Mononuclear cell (primary cell): Measurements from ENCODE around the gene DNASE2. TPM values are rescaled to one million over a fixed set of nuclear protein-coding genes. Genes with fewer than 3 reads are reported as not detected.
"Not testable (repeated sequence)": the region's sequence is repeated elsewhere in the genome, so short reads cannot be mapped to it uniquely, and the experiment has no call there.

ENCODE experiments used
- H3K27me3 ChIP-seq: 2 replicates; pipeline ENCODE4 v1.6.0; 2011; ENCODE audit warnings: low read length, control low read depth; ENCODE audit not compliant: insufficient read depth
- H3K4me1 ChIP-seq: 2 replicates; pipeline ENCODE4 v1.5.1; 2011; ENCODE audit warnings: mild to moderate bottlenecking, low read length, control low read depth; ENCODE audit not compliant: insufficient read depth
- H3K4me3 ChIP-seq: 2 replicates; pipeline ENCODE4 v1.5.1; 2011; ENCODE audit warnings: mild to moderate bottlenecking, low read length, moderate library complexity
- H3K9me3 ChIP-seq: 2 replicates; pipeline ENCODE4 v1.5.1; 2011; ENCODE audit warnings: low read depth, mild to moderate bottlenecking, control low read depth, low read length
- total RNA-seq: library from RNA; depleted of rRNA; stranded (reverse); fragments of >200 nt; gene quantifications from one replicate; pipeline ENCODE4 v1.2.3, GENCODE V29; 2012

The DNASE2 gene
- total RNA-seq, 1 donor, result 17.2 TPM

- Histone ChIP-seq H3K27me3 (no peaks in the 10 kb centered on the region), H3K9me3 (no peaks in the 10 kb centered on the region), H3K4me3 (no peak overlapping the region), H3K4me1 (no peaks in the 10 kb centered on the region)
Measured at GRCh38 chr19:12856653-12857052, 24.6 kb downstream of the DNASE2 start.

GRCh38 chr19:12847159-12848139 lies 33.8 kb downstream of the DNASE2 start:
- Histone ChIP-seq H3K4me3 (no peak overlapping the region), H3K27me3 (peaks cover 16% of the 10 kb centered on the region), H3K4me1 (peaks cover 10% of the 10 kb centered on the region)

GRCh38 chr19:12846613-12847012 lies 34.6 kb downstream of the DNASE2 start:
- peaks cover 22% of the 10 kb centered on the region for H3K27me3 ChIP-seq
- H3K9me3 ChIP-seq, H3K4me1 ChIP-seq: not testable (repeated sequence)

More at GRCh38 chr19:12847159-12848139, 33.8 kb downstream of the DNASE2 start:
- no peaks in the 10 kb centered on the region for H3K9me3 ChIP-seq

GRCh38 chr19:12843999-12844732 lies 37.1 kb downstream of the DNASE2 start:
- H3K27me3 ChIP-seq, result peaks cover 47% of the 10 kb centered on the region

More at GRCh38 chr19:12846613-12847012, 34.6 kb downstream of the DNASE2 start:
- H3K4me3 ChIP-seq, result not testable (repeated sequence)

GRCh38 chr19:12843328-12843727 lies 37.9 kb downstream of the DNASE2 start:
- H3K27me3 ChIP-seq, result peaks cover 51% of the 10 kb centered on the region
- no peaks in the 10 kb centered on the region for H3K9me3 ChIP-seq
- H3K4me3 ChIP-seq, result no peak overlapping the region
- peaks cover 25% of the 10 kb centered on the region for H3K4me1 ChIP-seq

More at GRCh38 chr19:12843999-12844732, 37.1 kb downstream of the DNASE2 start:
- no peak overlapping the region for H3K4me3 ChIP-seq
- H3K9me3 ChIP-seq, result no peaks in the 10 kb centered on the region
- peaks cover 21% of the 10 kb centered on the region for H3K4me1 ChIP-seq

GRCh38 chr19:12842511-12842910 lies 38.7 kb downstream of the DNASE2 start:
- peaks cover 57% of the 10 kb centered on the region for H3K27me3 ChIP-seq
- H3K4me1 ChIP-seq, result peaks cover 21% of the 10 kb centered on the region

GRCh38 chr19:12841094-12841493 lies 40.2 kb downstream of the DNASE2 start:
- Histone ChIP-seq H3K4me1 (peaks cover 16% of the 10 kb centered on the region), H3K27me3 (peaks cover 65% of the 10 kb centered on the region), H3K9me3 (no peaks in the 10 kb centered on the region), H3K4me3 (no peak overlapping the region)

More at GRCh38 chr19:12842511-12842910, 38.7 kb downstream of the DNASE2 start:
- Histone ChIP-seq H3K4me3 (no peak overlapping the region), H3K9me3 (no peaks in the 10 kb centered on the region)

- no peak overlapping the region for H3K4me3 ChIP-seq
- no peaks in the 10 kb centered on the region for H3K9me3 ChIP-seq
- peaks cover 16% of the 10 kb centered on the region for H3K4me1 ChIP-seq
Measured at GRCh38 chr19:12840091-12841079, 40.9 kb downstream of the DNASE2 start.

GRCh38 chr19:12838886-12839756 lies 42.1 kb downstream of the DNASE2 start:
- peaks cover 21% of the 10 kb centered on the region for H3K4me1 ChIP-seq
- no peak overlapping the region for H3K4me3 ChIP-seq
- no peaks in the 10 kb centered on the region for H3K9me3 ChIP-seq
- H3K27me3 ChIP-seq, result peaks cover 84% of the 10 kb centered on the region

More at GRCh38 chr19:12840091-12841079, 40.9 kb downstream of the DNASE2 start:
- peaks cover 72% of the 10 kb centered on the region for H3K27me3 ChIP-seq

- Histone ChIP-seq H3K9me3 (no peaks in the 10 kb centered on the region), H3K4me1 (peaks cover 26% of the 10 kb centered on the region), H3K4me3 (no peak within 1 kb of the TSS), H3K27me3 (peaks cover 86% of the 10 kb centered on the region)
Measured at GRCh38 chr19:12838182-12838885, 42.9 kb downstream of the DNASE2 start, which contains the start of gene MAST1. TSS of gene MAST1 (plus strand) at chr19:12838515. CDS start at chr19:12838573, 58 bp downstream.

- H3K4me1 ChIP-seq, result peaks cover 37% of the 10 kb centered on the region
- no peak overlapping the region for H3K4me3 ChIP-seq
- H3K27me3 ChIP-seq, result peaks cover 90% of the 10 kb centered on the region
- H3K9me3 ChIP-seq, result no peaks in the 10 kb centered on the region
Measured at GRCh38 chr19:12837225-12837624, 44.0 kb downstream of the DNASE2 start.

- peaks cover 37% of the 10 kb centered on the region for H3K4me1 ChIP-seq
- no peak overlapping the region for H3K4me3 ChIP-seq
- H3K27me3 ChIP-seq, result peaks cover 90% of the 10 kb centered on the region
- no peaks in the 10 kb centered on the region for H3K9me3 ChIP-seq
Measured at GRCh38 chr19:12836529-12836863, 44.8 kb downstream of the DNASE2 start.
